ENCODE measurements around the gene CMIP.

GRCh38 chr16:81639348-81639747, 194.7 kb downstream of the CMIP start:
- TF ChIP-seq CTCF (IDR thresholded peaks at IDR 0.05) = no peak
- no peak for TF ChIP-seq POLR2A (IDR thresholded peaks at IDR 0.05)

Data from Peyer's patch (tissue), 4 donors.